D721Med (cell line): ENCODE data around the gene ZC3H12D.

Experiments
- DNase-seq: peaks from one replicate; pipeline ENCODE4 v3.0.0; 2011; ENCODE audit warnings: low spot score; ENCODE audit not compliant: insufficient read length
- FAIRE-seq: peaks from 2 replicates; lab custom pipeline; 2011; peaks lifted over from hg19 to GRCh38; lab: Jason Lieb, UNC
- CTCF ChIP-seq: IDR thresholded peaks from 2 replicates; pipeline ENCODE4 v1.5.1; 2012; ENCODE audit warnings: mild to moderate bottlenecking, control low read depth; ENCODE audit not compliant: insufficient read depth; ENCODE audit errors: missing control alignments

Gene ZC3H12D

GRCh38 chr6:149493761-149494320, 9.0 kb upstream of the ZC3H12D start:
- no peak for DNase-seq
- no peak for FAIRE-seq
- no peak for TF ChIP-seq CTCF

GRCh38 chr6:149492798-149493343, 8.1 kb upstream of the ZC3H12D start:
- no peak for FAIRE-seq
- no peak for TF ChIP-seq CTCF
- no peak for DNase-seq

GRCh38 chr6:149489967-149490366, 5.2 kb upstream of the ZC3H12D start:
- no peak for FAIRE-seq
- DNase-seq: no peak
- no peak for TF ChIP-seq CTCF

- FAIRE-seq (no peak), DNase-seq (no peak)
- TF ChIP-seq CTCF: no peak
These were observed 4.0 kb upstream of the ZC3H12D start for GRCh38 chr6:149488815-149489214.

- DNase-seq (no peak), FAIRE-seq (no peak)
- TF ChIP-seq CTCF: no peak
These were observed 2.5 kb upstream of the ZC3H12D start for GRCh38 chr6:149487316-149487715.

GRCh38 chr6:149483849-149484655, 762 bp downstream of the ZC3H12D start:
- DNase-seq (no peak), FAIRE-seq (no peak)
- no peak for TF ChIP-seq CTCF

- TF ChIP-seq CTCF: no peak
- no peak for DNase-seq
- no peak for FAIRE-seq
These were observed 1.5 kb downstream of the ZC3H12D start for GRCh38 chr6:149483334-149483725.
